Dermis microvascular lymphatic vessel endothelial cell (primary cell): ENCODE measurements around the gene EFNA5. TPM values are rescaled to one million over a fixed set of nuclear protein-coding genes. Genes with fewer than 3 reads are reported as not detected.
"Not testable (repeated sequence)": the region's sequence is repeated elsewhere in the genome, so short reads cannot be mapped to it uniquely, and the experiment has no call there.

ENCODE experiments used
- DNase-seq, 2 donors: peaks; one replicate each; pipeline versions ENCODE4 v3.0.0 to v3.0.0-alpha.2; 2010; ENCODE audit warnings: low read depth in 2 of 2
- total RNA-seq: library from RNA; depleted of rRNA; stranded (reverse); fragments of >200 nt; gene quantifications from 2 replicates; pipeline ENCODE4 v1.2.1, GENCODE V29; 2014

The EFNA5 gene
- total RNA-seq, 1 donor from 2014 or later, result 101 TPM

- DNase-seq, result peak in 1 of 2 donors; percentile 41
Observed at GRCh38 chr5:107464876-107465275, 205.9 kb downstream of the EFNA5 start.

GRCh38 chr5:107464416-107464815 is 206.3 kb downstream of the EFNA5 start:
- DNase-seq, result peak in 1 of 2 donors; percentile 23

GRCh38 chr5:107463731-107464130 is 207.0 kb downstream of the EFNA5 start:
- DNase-seq, result no peak

GRCh38 chr5:107461770-107462169 is 209.0 kb downstream of the EFNA5 start:
- DNase-seq, result no peak

GRCh38 chr5:107460789-107461188 is 209.9 kb downstream of the EFNA5 start:
- no peak for DNase-seq

- DNase-seq, result no peak
Observed at GRCh38 chr5:107459605-107460004, 211.1 kb downstream of the EFNA5 start.

- DNase-seq, result no peak
Observed at GRCh38 chr5:107458322-107458721, 212.4 kb downstream of the EFNA5 start.

GRCh38 chr5:107457881-107458280 is 212.9 kb downstream of the EFNA5 start:
- no peak for DNase-seq

GRCh38 chr5:107457138-107457537 is 213.6 kb downstream of the EFNA5 start:
- no peak for DNase-seq

- no peak for DNase-seq
Observed at GRCh38 chr5:107456281-107456715, 214.4 kb downstream of the EFNA5 start.

- no peak for DNase-seq
Observed at GRCh38 chr5:107455111-107455544, 215.6 kb downstream of the EFNA5 start.

- not testable (repeated sequence) for DNase-seq
Observed at GRCh38 chr5:107451827-107452226, 218.9 kb downstream of the EFNA5 start.

- no peak for DNase-seq
Observed at GRCh38 chr5:107451028-107451427, 219.7 kb downstream of the EFNA5 start.

- no peak for DNase-seq
Observed at GRCh38 chr5:107450531-107450930, 220.2 kb downstream of the EFNA5 start.

- DNase-seq, result peak in 1 of 2 donors; percentile 64
Observed at GRCh38 chr5:107449369-107449768, 221.4 kb downstream of the EFNA5 start.

- no peak for DNase-seq
Observed at GRCh38 chr5:107447587-107447986, 223.2 kb downstream of the EFNA5 start.

GRCh38 chr5:107446972-107447371 is 223.8 kb downstream of the EFNA5 start:
- no peak for DNase-seq

GRCh38 chr5:107444300-107444699 is 226.4 kb downstream of the EFNA5 start:
- DNase-seq, result no peak

- DNase-seq, result no peak
Observed at GRCh38 chr5:107443897-107444296, 226.8 kb downstream of the EFNA5 start.

- DNase-seq, result no peak
Observed at GRCh38 chr5:107442452-107442851, 228.3 kb downstream of the EFNA5 start.

- no peak for DNase-seq
Observed at GRCh38 chr5:107439832-107440231, 230.9 kb downstream of the EFNA5 start.

- no peak for DNase-seq
Observed at GRCh38 chr5:107437986-107438510, 232.7 kb downstream of the EFNA5 start.

GRCh38 chr5:107437154-107437553 is 233.6 kb downstream of the EFNA5 start:
- no peak for DNase-seq

- no peak for DNase-seq
Observed at GRCh38 chr5:107436201-107436600, 234.5 kb downstream of the EFNA5 start.
